Activated T-cell treated with anti-CD3 and anti-CD28 coated beads, Interleukin-2, amount 50 U/mL, for 48 hours (primary cell): ENCODE data around the gene NNT.
"Not testable (repeated sequence)": the region's sequence is repeated elsewhere in the genome, so short reads cannot be mapped to it uniquely, and the experiment has no call there.

Experiments used
- DNase-seq, 2 experiments: peaks; one replicate each; pipeline ENCODE4 v3.0.0-alpha.2; 2020

The NNT gene

DNA sequence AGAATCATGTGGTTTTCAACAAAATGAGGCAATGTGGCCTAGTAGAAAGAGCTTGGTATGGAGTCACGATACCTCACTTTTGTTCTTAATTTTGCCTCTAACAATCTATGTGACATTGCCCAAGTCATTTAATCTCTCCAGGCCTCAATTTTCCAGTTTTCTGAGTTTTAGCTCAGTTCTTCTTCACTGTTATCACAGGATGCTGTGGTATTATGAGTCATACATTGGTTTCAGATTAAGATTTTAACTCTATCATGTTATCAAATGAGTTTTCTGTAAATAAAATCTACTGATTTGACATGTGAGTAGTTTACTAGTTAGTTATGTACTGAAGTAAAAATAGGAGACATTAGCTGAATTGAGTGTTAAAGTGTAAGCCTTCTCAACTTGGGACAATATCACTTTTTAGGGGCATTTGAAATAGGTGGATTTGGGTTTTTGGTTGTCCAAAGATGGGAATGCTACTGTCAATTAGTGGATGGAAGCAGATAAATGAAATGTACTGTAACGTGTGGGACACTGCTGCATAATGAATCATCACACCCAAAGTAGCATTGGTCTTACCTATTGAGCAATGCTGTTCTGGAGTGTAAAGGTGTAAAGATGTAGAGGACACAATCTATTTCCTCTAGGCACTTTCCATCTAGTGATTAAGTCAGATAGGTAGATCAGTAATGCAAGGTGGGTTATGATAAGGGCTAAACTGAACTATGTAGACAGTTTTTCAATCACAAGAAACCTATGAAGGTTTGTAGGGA is 73.3 kb downstream of the NNT start:
- DNase-seq = no peak

- DNase-seq = no peak
Measured at GRCh38 chr5:43677253-43677652, 74.3 kb downstream of the NNT start.

GRCh38 chr5:43679214-43679613 is 76.2 kb downstream of the NNT start:
- no peak for DNase-seq

- DNase-seq = no peak
Measured at GRCh38 chr5:43680286-43680685, 77.3 kb downstream of the NNT start.

GRCh38 chr5:43683884-43684471 is 81.0 kb downstream of the NNT start:
- DNase-seq = no peak

DNA sequence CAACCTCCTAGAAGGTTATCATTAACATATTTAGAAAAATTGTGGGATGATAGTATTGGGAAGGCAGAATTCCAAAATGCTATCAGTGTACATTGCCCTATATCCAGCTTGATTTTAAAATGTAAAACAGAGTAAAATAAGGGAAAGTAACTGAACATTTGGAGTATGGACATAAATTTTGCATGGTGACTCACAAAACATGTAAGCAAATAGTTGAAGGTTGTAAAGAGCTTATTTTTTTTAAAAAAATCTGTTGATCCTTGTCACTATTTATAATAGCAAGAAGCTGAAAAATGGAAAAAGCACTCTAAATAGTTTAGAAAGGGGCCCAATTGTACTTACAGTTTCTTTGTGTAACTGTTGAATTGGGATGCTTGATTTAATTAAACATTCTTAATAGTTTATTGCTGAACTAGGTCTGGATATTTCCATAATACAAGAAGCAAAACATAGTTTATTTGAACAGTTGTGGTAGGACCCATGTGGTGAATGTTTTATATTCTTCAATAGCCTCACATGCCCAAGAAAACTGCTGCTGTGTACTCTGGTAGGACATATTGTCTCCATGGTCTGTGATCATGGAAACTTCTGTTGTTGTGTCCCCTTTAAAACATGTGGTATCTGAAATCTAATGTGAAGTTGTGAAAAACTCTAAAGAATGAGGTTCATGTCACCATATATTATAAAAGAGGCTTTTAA is 82.4 kb downstream of the NNT start:
- DNase-seq = no peak

DNA sequence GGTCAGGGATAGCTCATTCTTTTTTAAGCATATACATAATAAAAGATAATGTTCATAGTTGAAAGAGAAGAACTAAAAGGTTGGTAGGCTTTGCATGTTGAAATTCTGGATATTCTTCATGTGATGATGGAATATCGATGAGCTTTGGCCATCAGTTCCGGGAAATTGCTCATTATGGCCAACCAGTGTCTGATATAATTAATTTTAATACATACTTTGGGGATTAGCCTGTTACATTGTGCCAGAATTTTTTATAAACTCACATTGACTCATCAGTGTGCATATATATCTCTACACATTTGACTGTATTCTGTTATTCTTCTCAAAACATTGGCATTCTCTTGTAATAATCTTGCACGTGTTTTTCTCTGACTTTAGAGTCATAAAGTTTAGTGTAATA is 84.3 kb downstream of the NNT start:
- DNase-seq = no peak

- DNase-seq = no peak
Measured at GRCh38 chr5:43691275-43691674, 88.3 kb downstream of the NNT start.

GRCh38 chr5:43691893-43692292 is 88.9 kb downstream of the NNT start:
- no peak for DNase-seq

DNA sequence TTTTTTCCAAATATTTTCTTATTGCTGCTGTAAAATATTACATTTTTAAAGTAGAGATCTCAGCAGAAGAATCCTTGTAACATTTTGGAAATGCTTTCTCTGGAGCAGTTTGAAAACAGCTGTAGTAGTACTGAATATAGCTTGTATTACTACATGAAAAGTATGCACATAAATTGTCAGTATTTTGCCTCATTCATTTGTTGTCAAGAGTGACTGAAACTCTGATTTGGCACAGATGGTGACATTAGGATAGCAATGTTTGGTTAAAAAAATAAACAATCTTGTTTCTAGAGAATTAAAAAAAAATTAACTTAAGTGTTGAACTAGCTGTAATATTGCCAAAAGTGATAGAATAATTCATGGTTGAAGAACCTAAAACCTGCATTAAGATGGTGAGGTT is 90.4 kb downstream of the NNT start:
- DNase-seq = no peak

DNA sequence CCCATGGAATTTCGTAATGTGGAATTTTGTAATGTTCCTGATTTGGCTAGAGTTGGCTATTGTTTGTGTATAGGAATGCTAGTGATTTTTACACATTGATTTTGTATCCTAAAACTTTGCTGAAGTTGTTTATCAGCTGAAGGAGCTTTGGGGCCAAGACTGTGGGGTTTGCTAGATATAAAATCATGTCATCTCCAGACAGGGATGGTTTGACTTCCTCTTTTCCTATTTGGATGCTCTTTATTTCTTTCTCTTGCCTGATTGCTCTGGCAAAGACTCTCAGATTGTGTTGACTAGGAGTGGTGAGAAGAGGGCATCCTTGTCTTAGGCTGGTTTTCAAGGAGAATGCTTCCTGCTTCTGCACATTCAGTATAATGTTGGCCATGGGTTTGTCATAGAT is 91.0 kb downstream of the NNT start:
- no peak for DNase-seq

DNA sequence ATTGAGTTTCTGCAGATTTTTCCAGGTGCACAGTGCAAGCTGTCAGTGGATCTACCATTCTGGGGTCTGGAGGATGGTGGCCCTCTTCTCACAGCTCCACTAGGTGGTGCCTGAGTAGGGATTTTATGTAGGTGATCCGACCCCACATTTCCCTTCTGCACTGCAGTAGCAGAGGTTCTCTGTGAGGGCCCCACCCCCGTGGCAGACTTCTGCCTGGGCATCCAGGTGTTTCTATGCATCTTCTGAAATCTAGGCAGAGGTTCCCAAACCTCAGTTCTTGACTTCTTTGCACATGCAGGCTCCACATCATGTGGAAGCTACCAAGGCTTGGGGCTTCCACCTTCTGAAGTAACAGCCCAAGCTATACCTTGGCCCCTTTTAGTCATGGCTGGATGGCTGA is 93.5 kb downstream of the NNT start:
- DNase-seq = not testable (repeated sequence)

DNA sequence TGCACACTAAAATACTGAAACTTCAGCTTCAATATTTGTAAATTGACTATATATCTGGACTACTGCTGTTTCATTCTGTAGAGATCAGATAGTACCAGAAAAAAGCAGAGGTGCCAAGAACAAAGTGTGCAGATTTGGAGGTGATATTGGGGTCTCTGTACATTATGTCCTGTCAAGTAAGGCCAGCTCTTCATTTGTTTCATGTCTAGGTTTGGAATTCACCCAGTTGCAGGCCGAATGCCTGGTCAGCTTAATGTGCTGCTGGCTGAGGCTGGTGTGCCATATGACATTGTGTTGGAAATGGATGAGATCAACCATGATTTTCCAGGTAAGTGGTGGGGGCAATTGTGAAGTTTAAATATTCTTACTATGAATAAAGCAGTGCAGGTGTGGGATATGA is 96.9 kb downstream of the NNT start:
- no peak for DNase-seq

DNA sequence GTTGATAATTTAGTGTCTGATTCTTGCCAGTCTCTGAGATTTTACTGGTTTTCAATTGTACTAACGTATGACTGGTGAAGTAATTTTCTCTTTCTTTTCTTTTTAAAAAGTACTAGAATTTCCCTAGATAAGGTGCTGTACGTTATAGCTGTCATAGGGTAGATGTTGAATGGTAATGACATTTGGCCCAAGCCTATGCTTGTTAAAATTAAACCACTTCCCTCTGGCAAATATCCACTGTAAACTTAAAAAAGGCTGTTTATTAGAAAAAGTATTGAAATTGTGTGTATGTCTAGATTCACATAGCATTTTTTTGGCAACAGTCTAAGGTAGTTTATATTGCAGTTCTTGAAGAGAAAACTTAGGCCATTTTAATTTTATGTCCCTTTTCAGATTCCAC is 97.6 kb downstream of the NNT start:
- DNase-seq = no peak

GRCh38 chr5:43701227-43701626 is 98.2 kb downstream of the NNT start:
- no peak for DNase-seq

GRCh38 chr5:43702293-43702692 is 99.3 kb downstream of the NNT start:
- no peak for DNase-seq

DNA sequence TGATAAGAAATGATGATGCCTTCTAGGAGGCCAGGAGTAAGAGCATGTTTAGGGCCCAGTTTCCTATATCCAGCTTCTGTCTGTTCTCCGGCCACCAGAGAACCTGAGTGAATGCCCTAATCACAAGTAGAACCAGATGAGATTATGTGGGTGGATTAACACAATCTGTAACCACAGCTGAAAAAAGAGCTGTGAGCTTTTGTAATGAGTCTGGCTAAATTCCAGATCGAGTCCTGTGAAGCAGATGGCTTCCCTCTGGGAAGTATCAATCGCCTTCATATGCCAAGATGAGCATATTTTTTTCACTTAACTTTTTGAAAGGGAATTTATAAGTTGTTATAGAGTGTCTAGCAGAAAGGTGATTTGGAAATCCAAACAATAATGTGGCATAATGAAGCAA is 99.8 kb downstream of the NNT start:
- DNase-seq = no peak

- DNase-seq = no peak
Measured at GRCh38 chr5:43704243-43704642, 101.3 kb downstream of the NNT start.

GRCh38 chr5:43706576-43706975 is 103.6 kb downstream of the NNT start:
- DNase-seq = not testable (repeated sequence)

DNA sequence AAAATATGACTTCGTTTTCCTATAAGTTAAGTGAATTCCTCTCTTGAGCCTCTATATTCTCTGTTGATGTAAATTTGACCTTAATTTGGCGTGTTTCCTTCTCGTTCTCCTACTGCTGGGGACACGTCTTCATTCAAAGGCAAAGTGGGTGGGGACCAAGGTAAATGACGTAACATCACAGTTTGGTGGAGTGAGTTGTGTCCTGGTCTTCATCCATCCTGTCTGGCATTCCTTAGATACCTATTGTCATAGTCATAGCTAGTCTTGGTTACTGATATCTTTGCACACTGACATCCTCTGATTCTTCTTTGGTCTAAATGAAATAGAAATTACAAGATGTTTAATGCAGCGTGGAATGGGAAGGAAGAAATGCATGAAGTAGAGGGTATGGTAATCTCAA is 108.5 kb downstream of the NNT start:
- no peak for DNase-seq

GRCh38 chr5:43712081-43712480 is 109.1 kb downstream of the NNT start:
- no peak for DNase-seq

GRCh38 chr5:43719783-43720182 is 116.8 kb downstream of the NNT start:
- DNase-seq = not testable (repeated sequence)

GRCh38 chr5:43728581-43728980 is 125.6 kb downstream of the NNT start:
- DNase-seq = no peak

DNA sequence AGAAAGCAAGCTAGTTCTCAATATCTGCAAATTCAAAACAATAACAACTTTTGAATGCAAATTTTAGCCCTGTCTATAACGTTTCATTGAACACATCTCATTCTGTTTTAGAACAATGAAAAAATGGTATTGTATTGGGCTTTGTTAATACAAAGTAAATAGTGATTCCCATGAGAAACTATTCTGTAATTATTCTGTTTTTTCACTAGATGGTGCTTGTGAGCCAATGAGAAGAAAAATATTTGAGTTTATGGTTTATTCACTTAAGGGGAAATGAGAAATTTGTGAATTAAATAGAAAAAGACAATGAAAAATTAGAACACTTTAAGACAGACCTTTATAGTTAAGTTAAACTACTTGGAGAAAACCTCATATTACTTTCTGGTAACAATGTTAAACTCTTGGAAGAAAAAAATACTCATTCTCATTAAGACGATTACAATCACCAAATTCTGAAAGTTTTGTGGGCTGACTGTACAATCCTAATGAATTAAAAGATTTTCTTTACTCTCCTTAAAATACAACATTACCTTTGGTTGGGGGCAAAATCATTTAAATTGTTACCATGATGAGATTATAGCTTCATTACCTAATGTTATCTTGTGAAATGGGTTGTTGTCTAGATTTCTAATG is 127.0 kb downstream of the NNT start:
- DNase-seq = no peak
